ENCODE measurements around the gene RBM38.
A peak's percentile ranks its signal among the peaks of the same experiment; 100 is the strongest.

The RBM38 gene

GRCh38 chr20:57375652-57376230 lies 15.5 kb upstream of the RBM38 start:
- no peak for DNase-seq

- no peak for DNase-seq
Measured at GRCh38 chr20:57377350-57377749, 13.8 kb upstream of the RBM38 start.

GRCh38 chr20:57378107-57378506 lies 13.1 kb upstream of the RBM38 start:
- no peak for DNase-seq

- DNase-seq = no peak
Measured at GRCh38 chr20:57378646-57379262, 12.4 kb upstream of the RBM38 start.

GRCh38 chr20:57379263-57379647 lies 11.9 kb upstream of the RBM38 start:
- no peak for DNase-seq

GRCh38 chr20:57380081-57380750 lies 11.0 kb upstream of the RBM38 start:
- no peak for DNase-seq

- DNase-seq = peak; percentile 63 to 87 (median 80)
Measured at GRCh38 chr20:57381596-57382503, 9.3 kb upstream of the RBM38 start.

GRCh38 chr20:57382516-57382915 lies 8.7 kb upstream of the RBM38 start:
- DNase-seq = no peak

GRCh38 chr20:57383447-57384347 lies 7.5 kb upstream of the RBM38 start:
- DNase-seq = no peak

GRCh38 chr20:57384486-57384885 lies 6.7 kb upstream of the RBM38 start:
- no peak for DNase-seq

- no peak for DNase-seq
Measured at GRCh38 chr20:57384953-57385761, 6.0 kb upstream of the RBM38 start.

- no peak for DNase-seq
Measured at GRCh38 chr20:57385940-57386339, 5.3 kb upstream of the RBM38 start.

- no peak for DNase-seq
Measured at GRCh38 chr20:57386762-57387161, 4.4 kb upstream of the RBM38 start.

GRCh38 chr20:57387463-57387862 lies 3.7 kb upstream of the RBM38 start:
- no peak for DNase-seq

GRCh38 chr20:57387945-57388371 lies 3.2 kb upstream of the RBM38 start:
- no peak for DNase-seq

- DNase-seq = peak; percentile 36 to 65 (median 56)
Measured at GRCh38 chr20:57388953-57389694, 2.1 kb upstream of the RBM38 start.

GRCh38 chr20:57389695-57390603 lies 1.2 kb upstream of the RBM38 start:
- peak in 4 of 6 experiments; percentile 41 to 54 (median 50) for DNase-seq

GRCh38 chr20:57391439-57392301 lies 474 bp downstream of the RBM38 start:
- DNase-seq = peak in 5 of 6 experiments; percentile 20 to 53 (median 34)

Data from stimulated activated naive CD4-positive, alpha-beta T cell (primary cell).